NCI-H2029 treated with DMSO at 0.1 percent for 48 hours (cell line): Measurements from ENCODE around the gene ZNF106.

Source experiments
- DNase-seq: peaks from one replicate; lab custom pipeline; 2025; lab: John Stamatoyannopoulos, UW

Gene ZNF106

GRCh38 chr15:42474827-42475226 is 16.1 kb downstream of the ZNF106 start:
- no peak for DNase-seq

DNA sequence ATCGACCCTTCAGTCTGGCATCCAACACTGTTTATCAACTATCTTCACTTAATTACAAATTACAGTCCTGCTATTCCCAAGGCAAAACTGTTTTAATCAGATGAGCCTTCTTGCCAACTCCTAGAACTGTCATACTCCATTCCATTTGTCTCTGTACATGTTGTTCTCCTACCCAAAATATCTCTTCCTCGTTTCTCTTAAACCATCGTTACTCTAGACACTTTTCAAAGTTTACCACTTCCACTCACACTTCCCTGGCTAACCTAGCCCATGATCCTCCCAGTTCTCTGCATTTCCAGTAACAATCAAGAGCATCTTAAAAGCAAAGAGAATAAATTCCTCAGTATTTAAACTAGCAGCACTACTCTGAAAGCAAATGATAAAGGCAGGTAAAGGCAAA is 19.9 kb downstream of the ZNF106 start:
- no peak for DNase-seq

DNA sequence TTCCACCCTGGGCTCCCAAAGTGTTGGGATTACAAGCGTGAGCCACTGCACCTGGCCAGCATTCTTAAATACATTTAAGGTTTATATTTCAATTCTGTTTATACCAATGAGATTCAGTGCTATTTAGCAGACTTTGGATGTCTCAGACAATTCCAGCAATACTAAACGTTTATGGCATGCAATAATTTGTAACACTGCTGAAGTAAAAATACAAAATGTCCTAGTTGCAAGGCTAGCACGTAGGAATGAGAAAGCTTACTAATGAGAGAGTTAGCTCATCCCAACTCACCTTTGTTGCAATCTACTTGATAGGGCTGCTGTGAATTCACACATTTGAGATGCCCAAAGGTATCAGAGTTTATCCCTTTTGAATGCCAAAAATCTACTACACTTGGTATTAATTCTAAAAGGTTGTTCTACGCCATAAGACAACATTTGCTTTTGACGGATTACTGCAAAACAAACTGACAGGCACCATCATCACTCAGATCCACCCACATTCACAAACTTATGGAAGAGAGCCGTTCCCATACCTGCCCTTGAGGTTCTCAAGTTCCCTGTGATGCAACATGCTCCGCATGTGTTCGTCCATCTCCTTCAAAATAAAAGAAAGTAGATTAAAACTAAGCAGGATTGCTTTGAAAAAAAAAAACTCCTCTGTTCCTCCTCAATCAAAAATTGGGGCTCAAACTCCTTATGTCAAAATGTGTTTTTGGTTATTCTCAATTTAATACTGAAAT is 25.3 kb downstream of the ZNF106 start:
- DNase-seq, result no peak

GRCh38 chr15:42461261-42461660 is 29.7 kb downstream of the ZNF106 start:
- DNase-seq, result no peak

GRCh38 chr15:42457445-42458442 is 33.2 kb downstream of the ZNF106 start:
- DNase-seq, result no peak

DNA sequence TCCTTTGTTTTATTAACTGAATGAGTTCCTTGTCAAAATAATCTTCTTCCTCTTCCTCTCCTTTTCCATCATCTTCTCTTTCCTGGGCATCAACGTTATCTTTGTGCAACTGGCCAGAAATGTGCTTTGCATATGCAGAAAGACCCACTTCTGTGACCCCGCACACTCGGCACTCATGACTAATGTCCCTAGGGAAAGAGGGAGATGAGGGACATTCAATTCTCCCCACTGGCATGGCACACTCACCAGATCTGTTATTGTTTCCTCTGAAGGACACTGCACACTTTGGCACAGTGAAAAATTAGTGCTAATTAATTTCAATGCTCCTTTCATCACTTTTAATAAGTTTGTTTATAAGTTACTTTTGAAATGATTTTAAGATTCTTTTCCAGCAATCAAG is 34.0 kb downstream of the ZNF106 start:
- no peak for DNase-seq

- DNase-seq, result no peak
Measured at GRCh38 chr15:42456531-42456930, 34.4 kb downstream of the ZNF106 start.

GRCh38 chr15:42453826-42454225 is 37.1 kb downstream of the ZNF106 start:
- no peak for DNase-seq

GRCh38 chr15:42450425-42450790 is 40.5 kb downstream of the ZNF106 start:
- DNase-seq, result no peak

DNA sequence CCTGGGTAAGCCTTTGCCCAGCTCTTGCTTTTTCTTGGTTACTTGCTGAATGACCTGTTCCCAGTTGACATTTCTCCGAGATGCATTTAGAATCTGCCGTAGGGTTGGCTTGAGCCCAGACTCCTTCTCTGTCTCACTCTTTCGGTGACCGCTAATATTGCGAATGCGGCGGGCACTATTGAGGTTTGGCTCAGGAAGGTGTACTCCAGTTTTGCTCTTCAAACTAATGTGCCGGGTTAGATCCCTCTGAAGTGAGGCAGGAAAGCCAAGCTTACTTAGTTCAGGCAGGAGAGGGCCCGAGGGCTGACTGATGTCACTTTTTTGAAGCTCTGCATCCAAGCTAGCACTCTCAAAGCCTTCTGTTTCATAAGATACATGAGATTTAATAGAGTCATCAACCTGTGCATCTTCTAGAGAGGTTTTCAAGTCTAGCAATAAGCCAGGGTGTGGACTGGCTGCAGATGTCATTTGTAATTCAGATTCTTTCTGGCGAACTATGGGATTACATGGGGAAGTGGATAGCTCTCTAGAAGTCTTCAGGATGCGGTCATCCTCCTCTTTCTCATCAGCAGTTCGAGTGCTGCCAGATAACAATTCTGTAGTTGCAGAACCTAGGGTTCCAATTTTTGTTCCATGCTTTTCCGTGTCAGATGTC is 41.0 kb downstream of the ZNF106 start:
- no peak for DNase-seq

DNA sequence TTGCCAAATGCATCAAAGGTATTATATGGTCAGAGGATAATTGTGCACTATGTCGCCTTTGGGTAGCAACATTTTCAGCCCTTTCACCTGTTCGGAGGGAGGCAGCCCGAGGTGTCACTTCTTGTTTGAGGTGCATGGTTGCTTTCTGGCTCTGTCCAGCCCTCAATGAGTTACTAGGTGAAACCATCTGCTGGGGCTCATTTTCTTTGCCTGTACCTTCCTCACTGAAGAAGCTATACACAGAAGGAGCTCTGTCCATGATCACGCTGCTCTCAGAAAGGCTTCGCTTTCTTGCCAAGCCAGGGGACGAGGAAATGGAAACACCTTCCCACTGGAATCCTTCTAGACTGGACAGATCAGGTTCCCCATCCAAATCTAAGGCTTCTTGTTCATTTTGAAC is 42.7 kb downstream of the ZNF106 start:
- no peak for DNase-seq

- DNase-seq, result no peak
Measured at GRCh38 chr15:42447599-42447998, 43.3 kb downstream of the ZNF106 start.

DNA sequence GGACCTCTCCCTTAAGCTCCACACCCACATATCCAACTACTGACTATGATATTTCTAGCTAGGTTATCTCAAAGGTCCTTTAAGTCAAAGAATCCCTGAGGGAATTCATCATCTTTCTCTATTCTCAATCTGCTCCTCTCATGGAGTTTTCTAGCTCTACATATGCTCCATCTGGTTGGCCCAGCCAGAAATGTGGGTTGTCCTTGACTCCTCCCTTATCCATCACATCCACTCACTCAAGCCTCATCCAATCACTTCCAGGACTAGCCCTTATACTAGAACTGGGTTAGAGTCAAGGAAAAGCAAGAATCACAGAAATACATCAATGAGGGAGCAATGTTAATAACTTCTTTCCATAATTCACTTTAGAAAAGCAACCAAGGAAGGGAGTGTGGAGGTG is 45.4 kb downstream of the ZNF106 start:
- DNase-seq, result no peak

- DNase-seq, result no peak
Measured at GRCh38 chr15:42444415-42445063, 46.4 kb downstream of the ZNF106 start.

GRCh38 chr15:42427429-42428223 is 63.3 kb downstream of the ZNF106 start:
- no peak for DNase-seq

DNA sequence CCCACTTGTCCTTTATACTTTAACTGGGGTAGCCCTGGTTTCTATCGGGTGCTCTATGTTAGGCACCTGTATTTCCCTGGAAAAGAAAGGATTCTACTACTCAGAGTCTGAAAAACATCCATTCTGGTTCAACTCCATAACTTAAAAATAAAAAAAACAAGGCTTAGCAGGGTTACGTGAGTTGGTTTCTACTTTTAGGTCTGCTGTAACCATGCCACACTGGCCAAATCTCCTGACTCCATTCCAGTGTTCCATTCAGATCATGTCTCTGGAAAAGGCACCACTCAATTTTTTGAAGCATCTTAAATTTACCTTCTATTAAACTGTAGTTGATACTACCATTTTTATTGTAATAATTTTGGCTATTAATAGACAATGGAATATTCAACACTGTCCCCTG is 69.6 kb downstream of the ZNF106 start:
- DNase-seq, result no peak

GRCh38 chr15:42419369-42419768 is 71.6 kb downstream of the ZNF106 start:
- no peak for DNase-seq

DNA sequence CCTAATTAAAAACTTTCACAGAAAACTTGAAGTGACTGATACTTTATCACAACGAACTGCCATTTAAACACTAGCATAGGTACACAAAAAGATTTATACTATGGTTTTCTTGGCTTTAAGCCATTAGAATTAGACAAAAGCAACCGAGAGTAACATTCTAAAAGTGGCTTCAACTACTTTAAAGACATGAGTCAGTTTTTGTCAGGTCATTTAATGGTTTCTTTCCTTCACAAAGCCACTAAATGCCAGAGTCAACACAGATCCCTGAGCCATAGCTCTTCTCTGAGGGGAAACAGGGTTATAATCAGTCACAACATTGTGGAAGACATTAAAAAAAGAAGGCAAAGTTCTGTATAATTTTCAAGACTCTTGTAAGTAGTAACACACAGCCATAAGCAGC is 77.0 kb downstream of the ZNF106 start:
- DNase-seq, result no peak

DNA sequence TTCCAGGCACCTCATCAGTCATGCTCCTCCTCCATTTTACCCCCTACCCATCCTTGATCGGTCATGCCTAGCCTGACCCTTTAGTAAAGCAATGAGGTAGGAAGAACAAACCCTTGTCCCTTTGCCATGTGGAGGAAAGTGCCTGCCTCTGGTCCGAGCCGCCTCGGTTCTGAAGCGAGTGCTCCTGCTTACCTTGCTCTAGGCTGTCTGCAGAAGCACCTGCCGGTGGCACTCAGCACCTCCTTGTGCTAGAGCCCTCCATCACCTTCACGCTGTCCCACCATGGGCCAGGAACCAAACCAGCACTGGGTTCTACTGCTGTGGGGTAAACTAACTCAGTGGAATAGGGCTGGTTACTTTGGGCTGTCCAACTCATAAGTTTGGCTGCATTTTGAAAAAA is 79.1 kb downstream of the ZNF106 start:
- no peak for DNase-seq

DNA sequence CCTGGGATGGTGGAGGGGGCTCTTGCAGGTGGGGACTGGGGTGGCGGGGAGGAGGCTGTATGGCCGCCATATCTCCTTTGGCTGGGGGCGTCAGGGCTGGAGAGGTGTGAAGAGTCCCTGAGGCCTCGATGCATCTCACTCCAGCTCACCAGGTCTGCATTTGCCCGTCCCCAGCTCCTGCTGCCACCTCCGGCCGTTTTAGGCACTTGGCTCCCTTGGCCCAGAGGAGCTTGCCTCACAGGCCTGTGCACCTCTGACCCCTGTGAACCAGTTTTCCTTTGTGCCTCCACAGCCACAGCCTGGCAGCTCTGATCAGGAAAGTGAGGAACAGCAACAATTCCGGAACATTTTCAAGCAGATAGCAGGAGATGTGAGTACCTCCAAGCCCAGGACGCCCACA is 81.9 kb downstream of the ZNF106 start:
- DNase-seq, result no peak

DNA sequence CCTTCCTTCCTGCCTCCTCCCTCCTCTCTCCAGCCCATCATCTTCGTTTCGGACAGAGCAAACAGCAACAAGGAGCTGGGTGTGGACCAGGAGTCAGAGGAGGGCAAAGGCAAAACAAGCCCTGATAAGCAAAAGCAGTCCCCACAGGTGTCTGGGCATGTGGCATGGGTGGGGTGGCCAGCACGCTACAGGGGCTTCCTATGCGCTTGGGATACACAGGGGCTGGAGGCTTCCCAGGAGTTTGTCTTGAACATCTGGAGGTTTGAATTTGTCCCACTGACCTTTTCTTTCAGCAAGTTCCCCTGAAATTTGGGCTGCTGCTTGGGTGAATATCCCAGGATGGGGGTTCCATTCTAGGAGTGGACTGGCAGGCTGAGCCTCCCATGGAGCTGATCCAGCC is 82.8 kb downstream of the ZNF106 start:
- DNase-seq, result no peak
